ENCODE measurements around the gene ARHGAP15.

GRCh38 chr2:143282684-143283083 lies 153.5 kb downstream of the ARHGAP15 start:
- TF ChIP-seq EZH2 (IDR thresholded peaks at IDR 0.05; ENCODE audit: insufficient read depth, poor library complexity, severe bottlenecking), result no peak
- TF ChIP-seq EZH2phosphoT487 (IDR thresholded peaks at IDR 0.05; ENCODE audit: insufficient read depth, low read depth), result no peak
